ENCODE data around the gene PRDM16. TPM values are rescaled to one million over a fixed set of nuclear protein-coding genes. Genes with fewer than 3 reads are reported as not detected.

Gene PRDM16
- total and polyA plus RNA-seq, 2 of the 4 experiments (the other 2 are of a cell fraction), result 0.02 TPM; not detected in 1

DNA sequence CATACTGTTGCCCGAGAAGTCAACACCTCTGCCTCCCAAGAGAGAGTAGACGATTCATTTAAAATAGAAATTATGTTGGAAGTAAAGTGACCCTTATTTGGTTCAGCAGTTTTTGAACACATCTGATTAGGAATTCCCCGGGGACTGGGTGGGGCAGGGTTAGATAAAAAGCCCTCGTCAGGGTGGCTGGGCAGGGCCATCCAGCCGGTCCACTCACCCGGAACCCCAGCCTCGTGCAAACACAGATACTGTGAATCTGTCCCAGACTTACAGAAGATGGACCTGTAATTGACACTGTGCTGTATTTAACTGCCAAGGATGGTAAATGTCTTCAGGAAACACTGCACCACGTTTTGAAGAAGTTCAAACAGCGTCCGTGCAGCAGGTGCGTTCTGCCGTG lies 63.7 kb downstream of the PRDM16 start:
- no peak overlapping the region for H2BK20ac ChIP-seq (ENCODE audit: low read depth, low read length)
- no TSS peak for BruUV-seq (replicated peaks)

More for the DNA sequence above, 63.7 kb downstream of the PRDM16 start:
- no peaks in the 10 kb centered on the region for H3K79me1 ChIP-seq (ENCODE audit: low read depth in 1 of 2, low read length in 2 of 2)
- no peak overlapping the region for H2BK120ac ChIP-seq (ENCODE audit: low read depth, low read length)
- dilution Hi-C loops (cut with HindIII; ENCODE audit: low sequenced_read_pairs, unreplicated experiment), result no loop called here
- H4K5ac ChIP-seq (ENCODE audit: low read depth, low read length), result no peak overlapping the region
- H3K56ac ChIP-seq (ENCODE audit: extremely low read depth, insufficient read depth, low read length), result no peak overlapping the region
- intact Hi-C loops (cut with micrococcal nuclease), result no loop called here
- no peak overlapping the region for H2AK5ac ChIP-seq (ENCODE audit: low read depth, low read length)
- DNase-seq, result no peak
- POLR2A ChIA-PET (ENCODE audit: unreplicated experiment), result interaction anchor here (0.6 kb wide), 1 partner anchor 55 kb away, joined by 3 read pairs; no protein-coding TSS in a partner anchor
- no peaks in the 10 kb centered on the region for H3K4me1 ChIP-seq (ENCODE audit: control insufficient read depth, insufficient read depth, low read length)
- no peak overlapping the region for H3K14ac ChIP-seq (replicated peaks; ENCODE audit: low read depth, low read length)
- H3K9me1 ChIP-seq (ENCODE audit: insufficient read depth, low read length), result no peaks in the 10 kb centered on the region
- H3K27me3 ChIP-seq (ENCODE audit: control insufficient read depth, insufficient read depth, low read length), result no peaks in the 10 kb centered on the region
- no peak for TF ChIP-seq MAZ (IDR thresholded peaks at IDR 0.05; ENCODE audit: borderline replicate concordance, low read depth, low read length)
- TF ChIP-seq CHD1 (IDR thresholded peaks at IDR 0.05; ENCODE audit: low read depth, low read length), result no peak
- no peak for TF ChIP-seq MXI1 (IDR thresholded peaks at IDR 0.05; ENCODE audit: borderline replicate concordance, low read depth, low read length)
- no peak for TF ChIP-seq RAD21 (IDR thresholded peaks at IDR 0.05; ENCODE audit: low read length)
- no peak for TF ChIP-seq FOS (IDR thresholded peaks at IDR 0.05; ENCODE audit: low read depth, low read length)
- no peak for TF ChIP-seq RCOR1 (IDR thresholded peaks at IDR 0.05; ENCODE audit: insufficient replicate concordance, low read length)
- CTCF ChIA-PET, result no interaction called here
- H4K91ac ChIP-seq (ENCODE audit: insufficient read depth, low read depth, low read length), result no peak overlapping the region
- H3K36me3 ChIP-seq (ENCODE audit: control insufficient read depth, insufficient read depth, low read length), result no peaks in the 10 kb centered on the region
- H2AK9ac ChIP-seq (replicated peaks; ENCODE audit: low read depth, low read length, poor library complexity), result no peak overlapping the region
- no peak overlapping the region for H3K9ac ChIP-seq (ENCODE audit: low read depth, low read length)
- no peak overlapping the region for H2AFZ ChIP-seq (replicated peaks; ENCODE audit: low read length, poor library complexity)
- no peak for ATAC-seq (ENCODE audit: low read depth)
- H3K18ac ChIP-seq (ENCODE audit: low read depth, low read length), result no peak overlapping the region
- peaks cover 5% of the 10 kb centered on the region; the same call in 1 of the 2 replicates for H3K9me3 ChIP-seq (ENCODE audit: control insufficient read depth, insufficient read depth, low read length)
- H2BK5ac ChIP-seq (ENCODE audit: low read depth, low read length, poor library complexity, severe bottlenecking), result no peak overlapping the region
- H3K4me3 ChIP-seq (ENCODE audit: insufficient read depth, low read depth, low read length), result no peak overlapping the region
- H3K4me2 ChIP-seq (ENCODE audit: low read depth, low read length), result no peak overlapping the region
- H3K4ac ChIP-seq (ENCODE audit: low read depth, low read length), result no peak overlapping the region
- 65% methylated on average over 2 of the region's 12 CpGs; no CpG with 5 or more reads in 1 of the 2 experiments for whole genome bisulfite sequencing, 2 experiments (ENCODE audit: extremely low coverage in 2 of 2, insufficient read length in 1 of 2)
- H3K23ac ChIP-seq (ENCODE audit: low read depth, low read length), result no peak overlapping the region
- no peak overlapping the region for H3K27ac ChIP-seq (ENCODE audit: insufficient read depth, low read length)
- no peaks in the 10 kb centered on the region for H4K20me1 ChIP-seq (ENCODE audit: insufficient read depth, low read length)
- no peak overlapping the region for H2BK15ac ChIP-seq (ENCODE audit: low read depth, low read length)
- no peak overlapping the region for H4K8ac ChIP-seq (ENCODE audit: low read depth in 2 of 2, low read length in 2 of 2)
- in situ Hi-C loops (cut with MboI; ENCODE audit: low sequenced_read_pairs), result no loop called here
